ENCODE data around the gene GPR132.
"Not testable (repeated sequence)": the region's sequence is repeated elsewhere in the genome, so short reads cannot be mapped to it uniquely, and the experiment has no call there.

GRCh38 chr14:105109243-105109642, 44.0 kb upstream of the GPR132 start:
- TF ChIP-seq CTCF (conservative IDR thresholded peaks at IDR 0.05); ZFX (IDR thresholded peaks at IDR 0.05): not testable (repeated sequence)
